ENCODE measurements around the gene OSM. TPM values are rescaled to one million over a fixed set of nuclear protein-coding genes. Genes with fewer than 3 reads are reported as not detected.
A peak's percentile ranks its signal among the peaks of the same experiment; 100 is the strongest.

The OSM gene
- total RNA-seq, 1 experiment from 2014 or later = not detected

- DNase-seq (ENCODE audit: low spot score) = no peak
These were observed 2.8 kb downstream of the OSM start for GRCh38 chr22:30263883-30264282.

- no peak for DNase-seq (ENCODE audit: low spot score)
These were observed 3.5 kb downstream of the OSM start for GRCh38 chr22:30262917-30263741.

DNA sequence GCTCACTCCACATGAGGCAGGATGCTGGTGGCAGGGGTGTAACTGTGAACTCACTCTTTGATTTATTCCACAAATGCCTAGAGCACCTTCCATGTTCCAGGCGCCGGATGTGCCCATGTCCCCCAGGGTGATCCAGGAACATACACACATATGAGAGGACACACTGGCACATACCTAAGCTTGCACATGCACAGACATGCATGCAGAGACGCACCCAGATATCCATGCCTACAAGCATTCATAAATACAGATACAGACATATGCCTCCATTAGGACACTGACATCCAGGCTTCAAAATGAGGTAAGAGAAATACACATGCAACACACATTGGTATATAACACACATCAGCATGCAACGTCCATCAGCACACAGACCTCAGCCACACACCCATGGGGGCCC is 4.5 kb downstream of the OSM start:
- no peak for DNase-seq (ENCODE audit: low spot score)

DNA sequence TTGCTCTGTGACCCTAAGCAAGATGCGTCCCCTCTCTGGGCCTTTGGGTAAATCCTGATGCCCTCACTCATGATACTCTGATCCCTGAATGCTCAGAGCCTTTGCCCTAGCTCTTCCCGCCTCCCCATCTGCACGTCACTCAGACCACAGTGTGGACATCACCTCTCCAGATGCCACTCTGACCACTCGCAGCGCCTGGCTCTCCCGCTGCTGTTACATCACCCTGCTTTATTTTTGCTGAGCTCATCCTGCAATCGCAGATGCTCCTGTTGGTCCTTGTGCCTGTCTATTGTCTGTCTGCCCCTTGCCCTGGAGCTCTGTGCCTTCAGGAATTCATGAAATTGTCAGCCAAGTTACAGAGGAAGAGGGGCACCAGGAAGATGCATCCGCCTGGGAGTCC is 5.5 kb downstream of the OSM start:
- DNase-seq (ENCODE audit: low spot score) = no peak

DNA sequence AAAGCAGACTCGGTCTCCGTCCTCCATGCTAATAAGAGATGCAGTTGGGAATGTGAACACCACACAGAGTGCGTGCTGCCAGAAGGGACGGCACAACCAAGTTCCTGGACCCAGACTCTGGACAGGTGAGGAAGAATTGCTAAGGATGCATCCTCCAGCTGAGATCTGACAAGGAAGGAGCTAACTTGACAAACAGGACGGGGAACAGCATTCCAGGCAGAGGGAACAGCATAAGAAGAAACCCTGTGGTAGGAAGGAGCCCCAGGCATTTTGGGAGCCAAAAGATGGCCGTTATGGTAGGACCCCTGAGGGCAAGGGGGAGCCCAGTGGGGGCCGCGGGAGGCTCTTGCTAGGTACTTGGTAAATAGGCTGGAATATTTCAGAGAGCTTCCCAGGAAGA is 6.0 kb downstream of the OSM start:
- no peak for DNase-seq (ENCODE audit: low spot score)

GRCh38 chr22:30260276-30260675 is 6.4 kb downstream of the OSM start:
- no peak for DNase-seq (ENCODE audit: low spot score)

- no peak for DNase-seq (ENCODE audit: low spot score)
These were observed 12.3 kb downstream of the OSM start for GRCh38 chr22:30254314-30254713.

- peak; percentile 88 for DNase-seq (ENCODE audit: low spot score)
These were observed 13.3 kb downstream of the OSM start for GRCh38 chr22:30253205-30253852.

- DNase-seq (ENCODE audit: low spot score) = no peak
These were observed 14.0 kb downstream of the OSM start for GRCh38 chr22:30252411-30253204.

DNA sequence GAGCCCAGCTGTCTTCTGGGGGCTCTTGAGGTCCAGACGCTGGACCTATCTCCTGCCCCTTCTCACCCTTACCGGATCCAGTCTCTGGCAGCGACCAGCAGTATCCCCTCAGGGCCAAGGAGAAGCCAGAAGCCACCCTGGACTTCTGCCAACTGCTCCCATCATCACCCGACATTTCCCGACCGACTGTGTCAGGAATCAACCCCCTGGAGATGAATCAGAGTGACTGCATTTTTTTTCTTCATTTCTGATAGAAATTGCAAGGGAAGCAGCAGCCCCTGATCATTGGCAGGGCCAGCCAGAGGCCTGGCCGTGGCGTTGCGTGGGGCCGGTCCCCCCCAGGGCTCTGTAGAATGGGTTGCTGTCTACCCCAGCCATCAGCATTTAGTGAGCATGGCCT is 14.9 kb downstream of the OSM start:
- DNase-seq (ENCODE audit: low spot score) = peak; percentile 41

DNA sequence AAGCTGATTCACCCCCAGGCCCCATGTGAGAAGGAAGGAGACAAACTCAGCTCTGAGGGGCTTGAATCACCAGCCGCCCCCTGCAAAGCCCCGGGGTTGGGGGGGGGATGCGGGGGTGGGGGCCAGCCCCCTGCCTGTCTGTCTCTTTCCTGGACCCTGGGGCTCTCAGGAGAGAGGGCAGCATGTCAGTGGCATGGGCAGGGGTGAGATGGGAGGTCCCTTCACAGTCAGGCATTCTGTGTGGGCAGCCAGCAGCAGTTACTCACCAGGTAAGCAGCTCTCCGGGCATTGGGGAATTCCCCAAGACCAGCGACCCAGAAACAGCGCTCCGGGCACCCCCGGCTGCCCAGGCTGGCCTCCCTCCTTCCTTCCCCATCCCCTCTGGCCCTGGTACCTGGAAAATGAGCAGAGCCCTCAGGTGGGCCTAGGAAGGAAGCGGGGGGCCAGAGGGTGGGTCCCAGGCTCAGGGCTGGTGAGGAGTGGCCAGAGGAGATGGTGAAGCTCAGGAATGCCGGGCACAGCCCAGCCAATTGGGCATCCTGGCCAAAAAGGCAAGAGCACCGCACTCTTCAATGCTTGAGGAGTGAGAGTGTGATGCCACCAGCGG is 15.9 kb downstream of the OSM start:
- peak; percentile 41 for DNase-seq (ENCODE audit: low spot score)

DNA sequence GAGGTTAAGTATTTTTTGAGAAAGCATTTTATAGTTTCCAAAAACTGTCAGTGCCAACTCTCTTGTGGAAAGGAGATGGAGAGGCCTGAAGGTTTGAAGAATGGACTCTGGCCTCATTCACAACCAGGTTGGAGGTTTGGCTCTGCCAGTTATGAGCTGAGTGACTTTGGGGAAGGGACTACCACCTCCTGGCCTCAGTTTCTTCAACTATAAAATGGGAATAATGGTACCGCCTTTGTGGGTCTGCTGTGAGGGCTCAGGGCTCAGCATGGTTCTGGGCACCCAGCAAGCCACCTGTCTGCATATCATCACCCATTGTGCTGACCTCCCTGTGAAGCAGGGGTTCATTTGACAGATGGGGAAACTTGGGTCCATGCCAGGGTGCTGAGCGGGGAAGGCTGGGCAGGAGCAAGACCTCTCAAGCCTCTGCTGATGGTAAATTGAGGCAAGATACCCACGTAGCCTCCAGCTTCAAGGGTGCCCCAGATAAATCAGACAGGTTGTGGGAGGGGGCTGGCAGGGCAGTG is 16.5 kb downstream of the OSM start:
- no peak for DNase-seq (ENCODE audit: low spot score)

DNA sequence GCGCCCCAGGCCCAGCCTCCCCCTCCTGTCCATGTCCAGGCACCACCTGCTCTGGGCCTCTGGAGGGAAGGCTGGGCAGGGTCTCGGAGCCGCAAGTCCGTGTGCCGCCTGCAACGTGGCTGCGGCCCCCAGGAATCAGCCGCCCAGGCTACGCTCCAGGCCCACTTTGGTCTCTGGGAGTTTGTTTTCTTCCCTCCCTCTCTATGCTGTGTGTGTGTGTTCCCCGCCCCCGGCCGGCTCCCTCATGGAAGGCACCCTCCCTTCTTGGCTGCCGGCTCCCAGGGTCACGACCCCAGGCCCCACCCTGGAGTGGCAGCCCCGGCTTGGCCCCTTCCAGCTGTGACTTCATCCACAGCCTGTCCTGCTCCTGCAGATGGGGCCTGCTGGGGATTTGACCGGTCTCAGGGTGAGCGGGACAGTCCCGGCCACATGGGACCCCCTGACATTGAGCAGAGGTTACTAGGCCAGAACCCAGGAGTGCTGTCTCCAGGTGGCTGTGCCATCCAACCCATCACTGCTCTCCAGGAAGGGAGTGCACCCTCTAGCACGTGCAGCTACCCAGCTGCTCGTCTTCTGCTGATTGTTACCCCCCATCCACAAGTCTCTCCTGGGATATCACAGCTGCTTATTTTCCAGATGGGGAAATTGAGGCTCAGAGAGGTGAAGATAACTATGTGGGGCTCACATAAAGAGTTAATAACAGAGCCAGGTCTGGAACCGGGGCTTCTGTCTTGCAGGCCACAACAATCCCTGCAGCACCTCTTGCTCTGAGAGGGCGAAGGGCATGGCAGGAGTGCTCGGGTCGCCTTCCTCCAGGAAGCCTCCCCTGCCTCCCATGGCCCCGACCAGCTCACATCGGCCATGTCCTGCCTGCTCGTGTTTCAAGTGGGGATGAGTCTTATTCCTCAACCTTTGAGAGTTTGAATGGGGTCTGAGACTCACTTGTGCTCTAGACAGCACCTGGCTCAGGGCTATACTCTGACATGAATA is 17.3 kb downstream of the OSM start:
- DNase-seq (ENCODE audit: low spot score) = no peak

GRCh38 chr22:30248484-30248883 is 18.2 kb downstream of the OSM start:
- no peak for DNase-seq (ENCODE audit: low spot score)

- no peak for DNase-seq (ENCODE audit: low spot score)
These were observed 18.7 kb downstream of the OSM start for GRCh38 chr22:30247974-30248373.

DNA sequence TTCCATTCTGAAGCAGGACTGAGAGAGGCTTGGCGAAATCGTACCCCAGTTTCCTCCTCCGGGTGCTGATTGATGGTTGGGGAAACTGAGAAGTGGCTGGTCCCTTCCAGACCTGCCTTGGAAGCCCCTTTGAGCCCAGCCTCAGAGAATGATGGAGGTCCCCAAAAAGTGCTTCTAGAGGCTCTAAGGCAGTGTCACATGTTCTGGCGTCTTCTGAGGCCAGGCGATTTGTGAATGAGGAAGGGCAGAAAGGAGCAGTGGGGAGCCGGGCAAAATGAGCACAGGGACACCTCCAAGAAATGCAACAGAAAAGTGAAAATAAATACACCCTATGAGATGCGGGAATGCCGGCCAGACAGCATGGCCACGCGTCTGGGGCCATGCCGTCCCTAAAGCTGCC is 19.1 kb downstream of the OSM start:
- DNase-seq (ENCODE audit: low spot score) = no peak

GRCh38 chr22:30246814-30247376 is 19.8 kb downstream of the OSM start:
- no peak for DNase-seq (ENCODE audit: low spot score)

GRCh38 chr22:30245985-30246813 is 20.5 kb downstream of the OSM start, which contains the start of gene LIF:
TSS of gene LIF (minus strand) at chr22:30246759. CDS start at chr22:30246695, 64 bp downstream.
- DNase-seq (ENCODE audit: low spot score) = no peak

Measured in H4 (cell line).